ENCODE data around the gene NCKAP5.

Gene NCKAP5

DNA sequence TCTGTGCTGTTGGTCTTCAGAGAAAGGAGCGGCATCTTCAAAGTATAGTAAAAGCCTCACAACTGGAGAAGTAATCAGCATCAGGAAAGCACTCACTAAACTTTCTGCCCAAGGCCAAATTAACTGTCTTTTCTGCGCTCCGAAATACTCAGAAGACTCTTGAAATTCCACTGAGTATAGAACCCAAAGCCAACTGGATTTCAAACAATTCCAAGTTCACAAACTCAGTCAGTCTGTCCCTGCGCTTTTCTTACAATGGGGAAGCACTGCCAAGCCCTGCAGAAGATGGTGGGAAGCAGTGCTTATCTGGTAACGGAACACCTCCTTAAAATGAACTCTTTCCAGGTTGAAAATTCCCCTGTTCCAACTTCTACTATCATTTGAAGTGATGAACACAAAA is 193.5 kb downstream of the NCKAP5 start:
- DNase-seq: no peak

DNA sequence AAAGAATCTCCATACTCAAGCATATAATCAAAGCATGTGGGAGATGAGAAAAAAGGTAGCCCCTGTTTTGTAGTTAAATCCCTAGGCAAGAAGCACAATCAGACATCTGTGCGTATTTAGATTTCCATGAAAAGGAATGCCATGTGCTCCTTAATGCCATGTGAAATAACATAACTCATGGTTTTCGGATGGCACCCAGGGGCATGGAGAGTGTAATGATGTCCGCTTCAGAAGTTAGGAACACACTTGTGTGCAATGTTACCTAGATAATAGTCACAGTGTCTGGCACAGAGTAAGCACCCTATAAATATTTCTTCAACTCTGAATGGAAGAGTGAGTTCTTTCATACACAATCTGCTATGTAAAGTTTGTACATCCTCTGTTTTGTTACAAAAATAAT is 197.0 kb downstream of the NCKAP5 start:
- no peak for DNase-seq

DNA sequence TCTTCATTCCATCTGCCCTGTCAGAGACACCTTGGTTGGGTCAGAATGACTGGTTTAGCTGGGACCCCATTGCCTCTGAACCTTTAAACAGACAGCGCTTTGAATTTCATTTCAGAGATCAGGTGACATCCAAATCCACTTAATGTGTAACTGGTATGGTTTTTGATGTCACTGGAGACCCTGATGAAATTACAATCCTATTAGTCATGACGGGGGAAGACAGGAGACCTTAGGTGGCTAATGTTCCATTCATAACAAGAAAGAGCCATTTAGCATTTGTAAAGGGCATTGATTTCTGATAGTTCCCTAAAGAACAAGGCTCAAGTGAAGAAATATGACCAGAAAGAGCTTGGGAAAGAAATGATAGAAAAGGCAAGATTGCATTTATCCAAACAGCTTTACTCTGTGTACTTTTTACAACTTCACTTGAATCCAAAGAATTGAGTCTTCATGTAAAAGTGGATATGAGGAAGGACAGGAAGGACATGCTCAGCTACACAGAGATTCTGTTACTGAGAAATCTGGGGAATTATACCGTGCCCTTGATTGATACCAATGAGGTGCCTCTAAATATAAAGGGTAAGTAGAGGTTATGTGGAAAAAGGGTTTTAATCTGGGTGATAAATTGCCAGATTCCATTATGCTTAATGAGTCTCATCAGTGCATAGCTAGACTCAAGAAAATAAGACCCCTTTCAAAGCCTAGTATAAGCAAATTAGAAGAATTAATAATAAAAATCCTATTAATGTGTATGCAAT is 198.2 kb downstream of the NCKAP5 start:
- DNase-seq: no peak

DNA sequence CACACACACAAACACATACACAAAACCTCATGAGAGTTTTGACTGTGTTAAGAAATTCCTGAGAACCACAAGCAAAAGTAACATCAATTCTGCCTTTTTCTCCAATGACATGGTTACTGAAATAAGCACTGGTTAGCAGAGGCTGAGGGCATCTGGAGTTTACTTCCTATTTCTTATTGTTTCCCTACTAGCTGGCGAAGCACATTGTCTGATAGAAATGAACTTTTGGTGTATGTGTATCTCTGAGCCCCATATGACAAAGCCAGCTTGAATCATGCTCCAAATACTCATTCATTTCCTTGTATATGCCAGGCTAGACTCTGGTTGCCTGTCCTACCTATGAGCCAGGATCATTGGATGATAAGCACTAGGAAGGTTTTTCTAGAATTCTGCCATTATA is 203.1 kb downstream of the NCKAP5 start:
- DNase-seq: no peak

DNA sequence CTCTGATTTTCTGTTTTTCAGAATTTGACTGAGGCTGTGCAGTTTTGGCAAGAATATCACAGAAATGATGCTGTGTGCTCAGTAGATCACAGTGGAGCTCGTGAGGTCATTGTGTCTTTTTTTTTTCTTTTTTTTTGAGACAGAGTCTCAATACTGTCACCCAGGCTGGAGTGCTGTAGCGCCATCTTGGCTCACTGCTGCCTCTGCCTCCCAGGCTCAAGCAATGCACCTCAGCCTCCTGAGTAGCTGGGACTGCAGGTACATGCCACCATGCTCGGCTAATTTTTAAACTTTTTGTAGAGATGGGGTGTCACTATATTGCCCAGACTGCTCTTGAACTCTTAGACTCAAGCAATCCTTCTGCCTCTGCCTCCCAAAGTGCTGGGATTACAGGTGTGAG is 203.6 kb downstream of the NCKAP5 start:
- DNase-seq: no peak

DNA sequence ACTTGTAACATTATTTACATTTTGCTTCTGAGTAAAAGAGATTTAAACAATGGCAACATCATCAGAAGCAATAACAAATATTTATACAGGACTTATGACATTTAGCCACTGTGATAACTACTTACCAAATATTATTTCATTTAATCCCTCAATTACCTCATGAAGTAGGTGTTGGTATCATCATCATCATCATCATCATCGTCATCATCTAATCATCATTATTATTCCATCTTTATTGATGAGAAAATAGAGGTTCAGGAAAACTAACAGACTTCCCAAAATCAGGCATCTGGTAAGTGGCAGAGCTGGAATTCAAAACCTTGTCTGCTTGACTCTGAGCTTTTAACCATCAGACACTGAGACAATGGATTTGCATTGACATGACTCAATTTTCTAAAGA is 204.4 kb downstream of the NCKAP5 start:
- no peak for DNase-seq

DNA sequence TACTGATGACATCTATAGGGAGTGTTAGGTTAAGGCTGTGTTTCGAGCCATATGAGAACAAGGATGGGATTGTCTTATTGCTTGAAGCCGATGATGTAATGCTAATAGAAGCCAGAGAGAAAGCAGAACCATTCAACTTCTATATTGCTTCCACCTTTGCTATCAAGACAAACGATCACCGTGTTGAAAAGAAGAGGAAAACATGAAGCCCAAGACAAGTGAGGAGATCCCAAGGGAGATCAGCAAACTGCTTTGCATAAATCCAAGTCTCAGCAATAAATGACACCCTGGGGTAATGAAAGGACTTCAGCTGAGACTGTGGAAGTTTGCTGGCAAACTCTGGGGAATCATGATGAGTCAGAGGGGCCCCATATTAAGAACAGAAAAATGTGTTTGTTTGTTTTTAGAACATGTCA is 206.2 kb downstream of the NCKAP5 start:
- DNase-seq: no peak

DNA sequence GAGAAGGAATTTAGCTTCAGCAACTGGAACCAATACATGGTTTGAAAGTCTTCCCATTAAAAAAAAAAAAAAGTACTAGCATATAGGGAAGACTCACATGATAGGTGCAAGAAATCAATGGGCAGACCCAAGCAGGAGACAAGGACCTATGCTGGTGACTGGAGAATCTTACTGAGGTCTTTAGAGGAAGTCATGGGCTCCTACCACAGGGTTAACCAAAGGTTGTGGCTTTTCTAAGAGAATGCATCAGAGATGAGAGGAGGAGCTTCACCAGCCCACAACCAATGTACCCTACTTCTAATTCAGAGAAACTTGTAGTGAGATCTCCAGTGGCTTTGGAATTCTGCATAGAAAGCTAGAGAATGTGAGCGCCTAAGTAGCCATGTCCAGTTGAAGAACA is 207.4 kb downstream of the NCKAP5 start:
- no peak for DNase-seq

DNA sequence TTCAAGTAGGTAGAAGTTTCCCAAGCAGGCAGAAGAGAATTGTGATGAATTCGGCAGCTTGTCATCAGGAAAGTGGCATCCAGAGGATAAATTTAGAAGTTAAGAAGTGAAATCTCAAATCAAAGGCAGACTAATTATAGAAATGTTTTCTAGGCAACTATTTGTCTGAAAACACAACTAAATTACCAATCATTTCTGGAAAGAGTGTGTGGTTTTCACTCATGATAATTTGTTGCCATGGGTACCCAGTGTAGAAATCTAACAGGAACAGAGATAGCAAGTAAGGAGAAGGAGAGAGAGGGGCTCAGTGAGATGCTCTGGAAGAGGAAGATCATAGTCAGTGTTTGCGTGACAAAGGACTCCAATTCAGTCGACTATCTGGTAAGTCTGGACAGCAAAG is 208.1 kb downstream of the NCKAP5 start:
- no peak for DNase-seq

DNA sequence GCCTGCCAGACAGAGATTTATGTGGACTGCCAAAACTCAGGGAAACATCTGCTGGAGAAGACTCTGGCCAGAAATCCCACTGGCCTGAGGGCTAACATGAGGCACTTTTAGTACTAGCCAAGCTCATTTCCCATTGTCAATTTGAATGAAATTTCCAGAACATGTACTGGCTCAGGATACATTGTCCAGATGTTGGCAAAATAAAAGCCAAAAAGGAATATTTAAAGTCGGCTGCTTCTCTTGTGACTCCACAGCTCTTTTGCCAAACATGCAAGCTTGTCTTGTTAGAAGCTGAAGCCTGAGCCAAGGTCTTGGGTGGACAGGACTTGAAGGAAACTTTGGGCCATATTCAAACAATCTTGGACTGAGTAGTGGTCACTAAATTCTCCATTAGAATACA is 215.5 kb downstream of the NCKAP5 start:
- no peak for DNase-seq

DNA sequence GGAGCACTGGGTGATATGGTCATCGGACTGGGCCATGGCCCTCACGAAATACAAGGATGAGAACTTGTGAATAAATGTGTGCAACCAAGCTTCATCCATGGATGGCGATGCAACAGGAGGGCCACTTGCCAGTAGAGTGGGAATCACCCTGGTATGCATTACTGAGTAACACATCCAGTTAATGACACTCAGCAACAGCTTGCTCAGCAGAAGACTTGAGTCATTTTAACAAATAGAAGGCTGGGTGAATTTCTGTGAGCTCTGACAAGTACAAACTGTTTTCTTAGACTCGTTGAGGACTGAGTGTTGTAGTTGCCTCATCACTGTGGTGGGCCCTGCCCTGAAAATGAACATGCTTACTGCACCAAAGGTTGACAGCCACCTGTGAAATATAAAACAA is 221.6 kb downstream of the NCKAP5 start:
- DNase-seq: no peak

DNA sequence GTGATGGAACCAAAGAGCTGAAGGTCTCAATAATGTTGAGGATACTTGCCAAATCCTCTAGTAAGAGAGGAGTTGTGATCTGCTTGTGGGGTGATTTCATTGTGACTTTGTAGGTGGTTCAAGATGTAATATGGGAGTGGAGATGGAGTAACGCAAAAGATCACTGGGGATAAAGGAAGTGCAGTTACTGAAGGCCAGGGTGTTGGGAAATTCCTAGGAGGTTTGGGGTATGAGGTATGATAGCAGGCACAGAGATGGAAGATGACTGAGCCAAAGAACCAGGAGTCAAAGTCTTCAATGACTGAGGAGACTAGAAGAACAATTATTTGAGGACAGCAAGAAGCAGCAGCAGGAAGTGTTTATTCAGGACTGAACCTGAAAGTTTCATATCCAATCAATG is 222.6 kb downstream of the NCKAP5 start:
- DNase-seq: no peak

DNA sequence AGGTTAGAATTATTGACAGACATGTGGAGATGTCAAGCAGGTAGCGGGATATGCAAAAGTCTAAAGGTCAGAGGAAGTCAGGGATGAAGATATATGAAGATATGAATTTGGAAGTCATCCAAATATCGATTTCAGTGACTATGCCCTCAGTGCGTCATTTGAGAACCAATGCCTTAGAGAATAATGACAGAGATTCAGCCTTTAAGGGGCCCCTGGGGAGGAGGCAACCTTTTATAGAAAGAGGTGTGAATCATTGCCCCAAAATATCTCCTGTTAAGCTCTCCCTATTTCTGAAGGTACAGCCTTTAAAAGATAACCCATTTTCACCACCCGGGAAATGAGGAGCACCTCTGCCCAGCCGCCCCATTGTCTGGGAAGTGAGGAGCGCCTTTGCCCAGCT is 223.4 kb downstream of the NCKAP5 start:
- no peak for DNase-seq

DNA sequence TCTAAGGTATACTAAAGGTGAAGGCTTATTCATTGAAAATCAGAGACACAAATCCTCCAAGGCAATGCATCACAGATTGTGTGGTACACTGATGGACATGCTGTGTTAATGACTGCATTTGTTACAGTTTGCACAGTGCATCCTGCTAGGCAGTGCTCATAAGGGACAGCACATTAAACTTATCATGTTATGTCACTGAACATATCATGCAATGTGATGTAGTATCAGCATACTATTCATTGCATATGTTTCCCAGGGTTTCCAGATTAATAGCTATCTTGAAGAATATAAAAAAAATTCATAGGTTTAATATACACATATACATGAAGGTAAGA is 225.3 kb downstream of the NCKAP5 start:
- no peak for DNase-seq

DNA sequence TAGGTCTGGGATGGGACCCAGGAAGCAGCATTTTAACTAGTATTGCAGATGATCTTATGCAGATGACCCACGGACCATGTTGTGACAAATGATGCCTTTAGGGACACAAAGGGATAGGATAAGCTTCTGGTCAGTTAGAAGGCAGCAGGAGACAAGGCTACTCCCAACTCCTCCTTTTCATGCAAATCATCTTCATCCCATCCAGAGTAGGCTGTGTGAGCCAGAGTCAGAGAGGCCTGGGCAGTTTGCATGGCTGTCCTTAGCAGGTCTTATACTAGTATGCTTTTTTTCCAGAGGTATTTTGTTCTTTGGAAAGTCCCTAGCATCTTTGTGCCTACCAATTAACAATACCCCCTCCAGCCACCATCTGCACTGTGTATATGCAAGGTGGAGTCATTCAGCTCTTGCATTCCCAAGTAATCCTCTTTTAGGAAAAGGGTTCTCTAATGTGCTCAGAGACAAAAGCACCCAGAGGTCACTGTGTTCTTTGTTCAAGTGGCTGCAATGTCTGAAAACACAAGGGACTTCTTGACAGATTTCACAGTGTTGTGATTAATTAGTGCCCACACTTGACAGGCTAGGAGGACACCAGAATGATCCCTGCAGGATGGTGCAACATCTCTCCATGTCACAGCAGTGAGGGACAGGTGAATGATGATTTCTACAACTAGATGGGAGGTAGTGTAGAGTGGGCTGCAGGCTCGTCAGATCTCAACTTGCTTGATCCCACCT is 225.8 kb downstream of the NCKAP5 start:
- no peak for DNase-seq

DNA sequence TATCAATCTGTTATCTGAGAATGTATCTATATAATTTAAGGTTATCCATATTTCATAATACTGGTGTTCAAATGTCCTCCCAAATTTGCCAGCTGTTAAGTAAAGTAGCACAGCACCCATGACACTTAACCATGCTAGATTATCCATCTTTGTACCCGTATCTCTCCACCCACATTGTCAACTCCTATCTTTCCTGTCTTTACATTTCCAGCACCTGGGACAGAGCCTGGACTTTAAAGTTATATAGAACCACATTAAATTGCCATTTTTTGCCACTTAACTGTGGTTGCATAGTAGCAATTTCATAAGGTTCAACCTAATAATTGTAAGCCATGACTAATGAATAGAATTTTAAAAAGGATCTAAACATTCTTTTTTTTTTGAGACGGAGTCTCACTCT is 226.7 kb downstream of the NCKAP5 start:
- DNase-seq: no peak

DNA sequence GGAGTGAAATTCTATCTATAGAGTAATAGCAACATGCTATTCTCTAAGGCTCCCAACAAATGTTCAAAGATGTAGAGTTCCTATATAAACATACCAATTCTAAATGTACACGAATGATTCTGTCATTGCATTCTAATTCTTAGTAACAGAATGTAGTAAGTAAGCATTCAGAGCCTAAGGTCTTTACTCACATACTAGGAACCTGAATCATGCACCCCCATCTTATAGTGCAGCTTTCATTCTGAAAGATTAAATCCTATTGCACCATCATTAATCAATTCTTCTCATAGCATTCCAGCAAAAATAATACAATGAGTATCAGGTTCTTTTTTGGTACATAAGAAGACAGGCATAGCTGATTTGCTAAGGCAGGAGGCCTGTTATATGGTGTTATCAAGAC is 230.0 kb downstream of the NCKAP5 start:
- no peak for DNase-seq

DNA sequence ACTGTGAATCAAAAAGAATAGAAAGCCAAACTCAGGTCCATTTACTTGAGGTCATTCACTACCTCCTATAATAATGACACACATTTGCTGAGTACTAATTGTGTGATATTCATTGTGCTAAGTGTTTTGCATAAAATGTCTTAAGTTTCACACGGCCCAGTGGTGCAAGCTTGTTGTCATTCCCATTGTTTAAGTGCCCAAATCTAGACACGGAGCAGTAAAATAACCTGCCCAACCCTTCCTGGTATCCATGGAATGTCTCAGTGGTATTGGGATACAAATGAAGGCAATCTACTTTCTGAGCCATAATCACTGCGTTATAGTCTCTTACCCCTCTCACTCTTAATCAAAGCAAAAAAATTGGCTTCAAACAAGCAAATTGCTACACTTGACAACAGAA is 233.3 kb downstream of the NCKAP5 start:
- no peak for DNase-seq

DNA sequence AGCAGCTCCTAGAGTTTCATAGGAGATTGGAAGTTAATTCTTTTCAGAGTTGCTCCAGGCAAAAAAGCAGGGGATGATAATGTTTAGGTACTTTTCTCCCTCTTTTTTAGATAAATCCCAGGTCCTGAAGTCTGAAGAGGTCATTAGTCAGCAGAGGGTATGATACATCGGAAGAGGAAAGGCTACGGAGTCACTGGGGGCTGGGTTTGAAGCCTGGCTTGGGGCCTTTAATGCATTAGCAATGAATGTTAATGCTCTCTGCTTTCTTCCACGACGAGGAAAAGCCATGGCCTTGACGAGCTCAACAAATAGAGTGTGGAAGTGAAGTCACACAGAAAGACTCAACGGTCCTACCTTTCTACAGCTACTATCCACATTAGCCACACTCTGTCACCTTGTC is 235.1 kb downstream of the NCKAP5 start:
- DNase-seq: no peak

DNA sequence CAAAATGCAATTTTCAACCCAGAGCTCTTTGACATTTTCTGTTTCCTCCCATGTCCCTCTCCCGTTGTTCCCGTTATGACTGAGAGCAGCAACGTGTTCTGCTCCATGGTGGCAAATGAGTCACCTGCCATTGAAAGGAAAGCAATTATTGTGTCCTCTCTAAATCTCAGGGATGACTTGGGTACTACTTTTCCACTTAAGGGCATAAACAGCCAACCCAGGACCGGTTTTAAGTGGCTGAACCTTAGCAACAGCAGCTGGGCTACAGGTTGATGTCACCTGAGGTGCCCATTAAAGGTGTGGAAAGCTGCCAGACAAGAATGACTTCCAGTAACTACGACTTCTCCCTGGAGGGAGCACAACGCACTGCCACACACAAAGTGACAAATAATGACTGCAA is 236.8 kb downstream of the NCKAP5 start:
- no peak for DNase-seq

DNA sequence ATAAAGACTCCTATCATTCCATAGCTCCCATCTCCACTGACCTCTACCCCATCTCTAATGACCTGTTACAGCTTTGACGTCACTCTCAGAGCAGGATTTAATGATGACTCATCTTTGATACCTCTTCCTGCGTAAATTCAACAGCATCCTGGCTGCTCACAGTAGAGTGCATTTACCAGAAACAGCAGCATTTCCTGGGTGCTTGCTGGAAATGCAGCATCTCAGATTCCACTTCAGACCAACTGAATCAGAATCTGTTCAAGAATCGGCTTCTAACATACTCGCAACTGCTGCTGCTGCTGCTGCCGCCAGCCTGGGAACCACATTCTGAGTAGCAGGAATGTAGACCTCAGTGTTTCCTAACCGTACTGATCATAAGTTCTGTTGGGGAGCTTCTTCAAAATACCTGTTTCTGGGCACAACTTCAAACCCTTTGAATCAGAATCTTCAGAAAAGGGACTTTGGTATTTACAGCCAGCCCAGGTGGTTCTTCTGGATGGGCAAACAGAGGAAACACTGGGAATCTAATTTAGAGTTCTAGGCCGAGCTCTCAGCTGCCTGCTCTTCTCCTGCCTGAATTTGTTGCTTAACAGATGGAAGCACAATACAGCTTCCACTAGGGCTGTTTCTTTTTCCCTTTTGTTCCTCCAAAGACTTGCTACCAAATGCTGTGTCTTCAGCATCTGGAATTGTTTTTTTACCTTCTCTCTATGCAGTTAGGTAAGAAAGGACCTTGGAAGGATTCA is 241.4 kb downstream of the NCKAP5 start:
- DNase-seq: no peak

DNA sequence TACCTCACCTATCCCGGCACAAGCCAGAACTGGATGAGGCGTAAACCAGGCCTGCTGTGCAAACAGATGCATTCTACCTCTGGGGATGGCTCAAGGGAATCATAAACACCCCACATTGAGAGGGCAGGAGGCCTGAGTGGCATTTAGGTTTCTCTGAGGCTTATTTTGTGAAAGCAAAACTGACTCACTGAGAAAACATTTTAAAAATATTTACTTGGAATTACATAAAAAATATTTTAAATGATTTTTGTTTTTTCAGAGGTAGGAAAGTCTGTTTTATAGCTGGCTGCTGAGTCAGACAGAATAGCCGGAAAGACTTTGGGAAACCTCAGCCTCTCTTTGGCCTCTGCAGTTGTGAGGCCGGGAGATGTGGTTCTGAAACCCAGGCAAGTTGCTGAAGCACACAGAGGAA is 244.1 kb downstream of the NCKAP5 start:
- no peak for DNase-seq

DNA sequence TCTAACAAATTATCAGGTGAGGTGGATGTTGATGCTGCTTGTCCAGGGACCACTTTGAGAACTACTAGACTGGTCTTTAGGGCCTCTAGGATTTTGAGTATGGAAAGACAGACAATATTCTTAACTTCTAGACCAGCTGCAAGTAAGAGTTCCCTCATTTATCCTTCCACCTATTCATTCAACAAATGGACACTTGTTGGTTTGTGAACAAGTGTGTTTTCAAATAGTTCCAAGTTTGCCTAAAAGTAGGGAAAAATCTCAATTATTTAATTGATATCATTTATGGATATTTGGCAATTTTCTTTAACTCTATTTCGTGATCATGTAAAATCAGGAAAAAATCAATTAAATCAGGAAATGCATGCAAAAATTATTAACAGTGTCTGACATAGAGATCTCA is 245.4 kb downstream of the NCKAP5 start:
- DNase-seq: no peak

DNA sequence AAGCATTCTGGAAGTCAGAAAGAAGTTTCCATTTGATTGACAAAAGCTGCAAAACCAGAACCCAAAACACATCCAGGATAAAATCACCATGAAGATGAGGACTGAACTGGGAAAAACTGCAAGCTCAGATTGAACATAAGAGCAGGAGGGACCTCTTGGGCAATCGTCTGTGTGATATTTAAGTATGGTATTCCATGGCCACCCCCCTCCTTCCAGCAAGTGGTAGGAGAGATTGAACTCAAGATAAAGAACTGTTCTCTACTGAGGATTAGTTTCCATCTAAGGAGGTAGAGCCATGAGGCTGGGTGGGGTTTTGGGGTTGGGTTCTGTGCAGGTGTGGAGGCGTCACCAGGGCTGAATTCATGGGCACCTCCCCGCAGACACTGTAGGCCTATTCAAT is 251.1 kb downstream of the NCKAP5 start:
- no peak for DNase-seq

Measured in activated CD4-positive, alpha-beta T cell treated with anti-CD3 and anti-CD28 coated beads, Interleukin-2, amount 50 U/mL, for 4 hours (primary cell).